ENCODE measurements around the gene PPP6R1. TPM values are rescaled to one million over a fixed set of nuclear protein-coding genes. Genes with fewer than 3 reads are reported as not detected.

Gene PPP6R1
- total and polyA plus RNA-seq, 2 donors = 36.0 to 48.5 TPM

DNA sequence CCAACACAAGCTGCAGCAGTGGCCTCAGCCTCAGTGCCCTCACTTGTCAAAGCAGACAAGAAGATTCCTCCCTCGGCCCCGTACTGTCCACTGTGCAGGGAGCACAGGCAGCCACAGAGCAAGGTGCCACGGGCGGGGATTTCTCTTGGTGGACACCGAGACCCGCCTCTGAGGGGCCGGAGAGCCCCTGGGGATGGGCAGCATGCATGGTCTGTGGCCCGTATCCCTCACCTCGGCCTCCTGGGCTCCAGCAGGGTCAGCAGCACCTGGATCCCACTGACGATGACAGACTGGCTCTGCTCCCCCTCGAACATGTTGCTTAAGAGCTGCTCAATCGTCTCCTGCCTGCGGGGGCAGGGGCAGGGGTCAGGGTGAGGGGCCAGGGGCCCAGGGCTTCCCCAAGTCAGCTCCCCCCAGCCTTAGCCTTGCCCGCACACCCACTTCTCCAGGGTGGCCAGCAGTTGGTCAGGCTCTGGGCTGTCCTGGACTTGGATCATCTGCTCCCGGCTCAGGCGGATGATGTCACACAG is 16.8 kb downstream of the PPP6R1 start:
- H3K27ac ChIP-seq (ENCODE audit: low read depth in 1 of 2, low read length in 1 of 2) = no peak overlapping the region
- H3K4me3 ChIP-seq (ENCODE audit: low read length in 2 of 2) = no peak overlapping the region
- no peaks in the 10 kb centered on the region for H3K4me1 ChIP-seq (ENCODE audit: control insufficient read depth in 2 of 2, insufficient read depth in 2 of 2, low read length in 2 of 2)
- peaks cover 96 to 97% of the 10 kb centered on the region in 2 donors for H3K36me3 ChIP-seq (ENCODE audit: control insufficient read depth in 2 of 2, insufficient read depth in 2 of 2, low read length in 1 of 2)
- no peaks in the 10 kb centered on the region for H3K9me3 ChIP-seq (ENCODE audit: control insufficient read depth in 2 of 2, insufficient read depth in 1 of 2, low read length in 1 of 2)
- H3K27me3 ChIP-seq (ENCODE audit: control insufficient read depth in 2 of 2, insufficient read depth in 1 of 2, low read length in 1 of 2) = no peaks in the 10 kb centered on the region
- 99% methylated on average over 16 of the region's 16 CpGs for WGBS
- DNase-seq (ENCODE audit: low read depth in 6 of 9, low spot score in 9 of 9) = no peak

DNA sequence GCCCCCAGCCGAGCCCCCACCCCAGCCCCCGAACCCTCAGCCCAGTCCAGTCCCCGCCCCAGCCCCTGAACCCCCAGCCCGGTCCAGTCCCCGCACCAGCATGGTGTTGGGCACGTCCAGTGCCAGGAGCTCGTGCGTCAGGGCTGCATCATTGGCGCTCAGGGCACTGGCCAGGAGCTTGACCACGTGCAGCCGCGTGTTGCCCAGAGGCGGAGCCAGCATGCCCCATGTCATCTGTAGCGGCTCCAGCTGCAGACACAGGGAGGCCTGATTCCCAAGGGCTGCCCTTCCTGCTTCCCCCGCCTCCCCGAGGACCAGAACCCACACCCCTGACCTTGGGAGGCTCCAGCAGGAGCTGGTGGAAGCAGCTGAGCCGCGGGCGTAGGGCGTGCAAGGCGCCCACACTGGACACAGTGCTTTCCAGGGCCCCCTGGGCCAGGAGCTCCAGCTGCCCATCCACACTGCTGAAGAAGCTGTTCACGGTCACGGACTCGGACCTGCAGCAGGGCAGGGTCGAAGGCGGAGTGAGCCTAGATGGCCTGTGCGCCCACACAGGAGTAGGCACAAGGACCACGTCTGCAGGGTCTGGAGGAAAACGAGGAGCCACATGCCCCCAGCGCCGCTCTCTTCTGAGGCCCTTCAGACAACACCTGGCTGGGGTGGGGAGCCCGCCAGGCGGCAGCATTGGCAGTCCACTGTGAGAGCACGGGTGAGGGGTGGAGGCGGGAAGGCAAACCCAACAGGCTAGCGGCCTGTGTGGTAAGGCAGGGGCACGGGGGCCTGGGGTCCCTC is 17.5 kb downstream of the PPP6R1 start:
- no peak overlapping the region for H3K27ac ChIP-seq (ENCODE audit: low read depth in 1 of 2, low read length in 1 of 2)
- H3K4me3 ChIP-seq (ENCODE audit: low read length in 2 of 2) = no peak overlapping the region
- H3K4me1 ChIP-seq (ENCODE audit: control insufficient read depth in 2 of 2, insufficient read depth in 2 of 2, low read length in 2 of 2) = no peaks in the 10 kb centered on the region
- peaks cover 96 to 97% of the 10 kb centered on the region in 2 donors for H3K36me3 ChIP-seq (ENCODE audit: control insufficient read depth in 2 of 2, insufficient read depth in 2 of 2, low read length in 1 of 2)
- no peak for DNase-seq (ENCODE audit: low read depth in 6 of 9, low spot score in 9 of 9)
- no peaks in the 10 kb centered on the region for H3K9me3 ChIP-seq (ENCODE audit: control insufficient read depth in 2 of 2, insufficient read depth in 1 of 2, low read length in 1 of 2)
- no peaks in the 10 kb centered on the region for H3K27me3 ChIP-seq (ENCODE audit: control insufficient read depth in 2 of 2, insufficient read depth in 1 of 2, low read length in 1 of 2)
- 97% methylated on average over 37 of the region's 37 CpGs for WGBS

- H3K27ac ChIP-seq (ENCODE audit: low read depth in 1 of 2, low read length in 1 of 2) = no peak overlapping the region
- H3K27me3 ChIP-seq (ENCODE audit: control insufficient read depth in 2 of 2, insufficient read depth in 1 of 2, low read length in 1 of 2) = no peaks in the 10 kb centered on the region
- H3K4me1 ChIP-seq (ENCODE audit: control insufficient read depth in 2 of 2, insufficient read depth in 2 of 2, low read length in 2 of 2) = no peaks in the 10 kb centered on the region
- WGBS = 97% methylated on average over 6 of the region's 6 CpGs
- no peaks in the 10 kb centered on the region for H3K9me3 ChIP-seq (ENCODE audit: control insufficient read depth in 2 of 2, insufficient read depth in 1 of 2, low read length in 1 of 2)
- peaks cover 96 to 97% of the 10 kb centered on the region in 2 donors for H3K36me3 ChIP-seq (ENCODE audit: control insufficient read depth in 2 of 2, insufficient read depth in 2 of 2, low read length in 1 of 2)
- DNase-seq (ENCODE audit: low read depth in 6 of 9, low spot score in 9 of 9) = no peak
- H3K4me3 ChIP-seq (ENCODE audit: low read length in 2 of 2) = no peak overlapping the region
Observed at GRCh38 chr19:55240713-55241020, 18.1 kb downstream of the PPP6R1 start.

DNA sequence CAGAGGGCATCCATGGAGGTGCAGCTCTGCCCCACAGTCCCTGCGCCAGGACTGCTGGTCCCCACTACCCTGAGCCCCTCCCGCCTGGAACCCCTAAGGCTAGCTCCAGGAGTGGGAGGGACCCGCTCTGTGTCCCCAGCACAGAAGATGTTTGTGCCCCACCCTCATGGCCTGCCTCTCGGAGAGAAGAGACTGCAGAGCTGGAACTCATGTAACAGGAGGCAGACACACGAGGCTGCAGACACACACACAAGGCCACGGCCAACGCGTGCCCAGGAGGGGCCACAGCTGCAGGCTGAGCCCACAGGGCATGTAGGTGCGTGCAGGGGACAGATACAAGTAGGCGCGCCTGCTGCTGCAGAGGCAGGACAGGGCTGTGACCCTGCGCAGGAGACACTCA is 19.8 kb downstream of the PPP6R1 start:
- Histone ChIP-seq H3K9me3 (ENCODE audit: control insufficient read depth in 2 of 2, insufficient read depth in 1 of 2, low read length in 1 of 2) (no peaks in the 10 kb centered on the region), H3K27me3 (ENCODE audit: control insufficient read depth in 2 of 2, insufficient read depth in 1 of 2, low read length in 1 of 2) (no peaks in the 10 kb centered on the region), H3K36me3 (ENCODE audit: control insufficient read depth in 2 of 2, insufficient read depth in 2 of 2, low read length in 1 of 2) (peaks cover 93 to 95% of the 10 kb centered on the region in 2 donors), H3K27ac (ENCODE audit: low read depth in 1 of 2, low read length in 1 of 2) (no peak overlapping the region), H3K4me1 (ENCODE audit: control insufficient read depth in 2 of 2, insufficient read depth in 2 of 2, low read length in 2 of 2) (no peaks in the 10 kb centered on the region), H3K4me3 (ENCODE audit: low read length in 2 of 2) (no peak overlapping the region)
- DNase-seq (ENCODE audit: low read depth in 6 of 9, low spot score in 9 of 9) = no peak
- 96% methylated on average over 12 of the region's 12 CpGs for WGBS

DNA sequence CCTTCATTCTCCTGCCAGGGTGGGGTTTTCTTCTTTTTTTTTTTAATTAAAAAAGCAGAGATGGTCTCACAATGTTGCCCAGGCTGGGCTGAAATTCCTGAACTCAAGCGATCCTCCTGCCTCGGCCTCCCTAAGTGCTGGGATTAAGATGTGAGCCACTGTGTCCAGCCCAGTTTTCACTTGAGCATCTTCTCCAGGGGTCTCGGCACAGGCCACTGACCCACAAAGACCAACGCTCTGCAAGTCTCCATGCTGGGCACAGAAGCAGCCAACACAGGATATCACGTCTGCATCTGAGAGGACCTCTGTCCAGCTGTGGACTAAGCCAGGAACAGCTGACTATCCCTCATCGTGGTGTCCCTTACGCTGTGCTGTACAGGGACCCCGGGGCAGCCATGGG is 20.8 kb downstream of the PPP6R1 start:
- Histone ChIP-seq H3K27me3 (ENCODE audit: control insufficient read depth in 2 of 2, insufficient read depth in 1 of 2, low read length in 1 of 2) (no peaks in the 10 kb centered on the region), H3K4me3 (ENCODE audit: low read length in 2 of 2) (no peak overlapping the region), H3K9me3 (ENCODE audit: control insufficient read depth in 2 of 2, insufficient read depth in 1 of 2, low read length in 1 of 2) (no peaks in the 10 kb centered on the region), H3K27ac (ENCODE audit: low read depth in 1 of 2, low read length in 1 of 2) (no peak overlapping the region), H3K4me1 (ENCODE audit: control insufficient read depth in 2 of 2, insufficient read depth in 2 of 2, low read length in 2 of 2) (no peaks in the 10 kb centered on the region), H3K36me3 (ENCODE audit: control insufficient read depth in 2 of 2, insufficient read depth in 2 of 2, low read length in 1 of 2) (peaks cover 89 to 91% of the 10 kb centered on the region in 2 donors)
- WGBS = 98% methylated on average over 8 of the region's 8 CpGs
- DNase-seq (ENCODE audit: low read depth in 6 of 9, low spot score in 9 of 9) = no peak

DNA sequence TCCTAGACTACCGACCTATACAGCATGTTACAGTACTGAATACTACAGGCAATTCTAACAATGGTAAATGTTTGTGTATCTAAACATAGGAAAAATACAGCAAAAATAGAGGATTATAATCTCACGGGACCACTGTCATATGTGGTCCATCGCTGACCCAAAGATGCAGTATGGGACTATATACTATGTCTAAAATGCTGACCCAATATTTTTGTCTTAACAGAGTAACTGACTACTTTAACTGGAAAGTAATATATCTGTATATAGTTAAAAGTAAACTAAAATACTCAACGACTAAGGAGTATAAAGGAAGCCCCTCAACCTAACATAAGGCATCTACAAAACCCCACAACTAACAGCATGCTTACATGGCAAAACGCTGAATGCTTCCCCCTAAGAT is 25.8 kb downstream of the PPP6R1 start:
- Histone ChIP-seq H3K36me3 (ENCODE audit: control insufficient read depth in 2 of 2, insufficient read depth in 2 of 2, low read length in 1 of 2) (peaks cover 87 to 92% of the 10 kb centered on the region in 2 donors), H3K27me3 (ENCODE audit: control insufficient read depth in 2 of 2, insufficient read depth in 1 of 2, low read length in 1 of 2) (no peaks in the 10 kb centered on the region), H3K4me3 (ENCODE audit: low read length in 2 of 2) (no peak overlapping the region), H3K27ac (ENCODE audit: low read depth in 1 of 2, low read length in 1 of 2) (no peak overlapping the region), H3K4me1 (ENCODE audit: control insufficient read depth in 2 of 2, insufficient read depth in 2 of 2, low read length in 2 of 2) (no peaks in the 10 kb centered on the region), H3K9me3 (ENCODE audit: control insufficient read depth in 2 of 2, insufficient read depth in 1 of 2, low read length in 1 of 2) (no peaks in the 10 kb centered on the region)
- DNase-seq (ENCODE audit: low read depth in 6 of 9, low spot score in 9 of 9) = no peak
- WGBS = 98% methylated on average over 5 of the region's 5 CpGs

DNA sequence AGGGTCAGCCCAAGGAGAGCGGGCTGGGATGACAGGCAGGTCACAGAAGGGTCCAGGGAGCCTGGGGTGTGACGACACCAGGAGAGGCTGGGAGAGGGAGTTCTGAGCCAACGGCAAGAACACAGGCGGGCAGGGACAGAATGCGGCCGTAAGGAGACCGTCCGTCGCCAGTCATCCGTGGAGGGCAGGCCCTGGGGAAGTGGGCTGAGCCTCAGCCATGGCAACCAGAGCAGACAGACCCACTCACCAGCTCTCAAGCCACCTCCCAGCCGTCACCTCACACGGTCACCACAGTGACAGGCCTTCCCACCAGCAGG is 26.6 kb downstream of the PPP6R1 start:
- no peaks in the 10 kb centered on the region for H3K27me3 ChIP-seq (ENCODE audit: control insufficient read depth in 2 of 2, insufficient read depth in 1 of 2, low read length in 1 of 2)
- 88% methylated on average over 12 of the region's 12 CpGs for WGBS

GRCh38 chr19:55231391-55232285 is 27.2 kb downstream of the PPP6R1 start:
- H3K9me3 ChIP-seq (ENCODE audit: control insufficient read depth in 2 of 2, insufficient read depth in 1 of 2, low read length in 1 of 2) = no peaks in the 10 kb centered on the region
- H3K27ac ChIP-seq (ENCODE audit: low read depth in 1 of 2, low read length in 1 of 2) = no peak overlapping the region
- no peaks in the 10 kb centered on the region for H3K27me3 ChIP-seq (ENCODE audit: control insufficient read depth in 2 of 2, insufficient read depth in 1 of 2, low read length in 1 of 2)
- H3K4me1 ChIP-seq (ENCODE audit: control insufficient read depth in 2 of 2, insufficient read depth in 2 of 2, low read length in 2 of 2) = no peaks in the 10 kb centered on the region
- no peak for DNase-seq (ENCODE audit: low read depth in 6 of 9, low spot score in 9 of 9)
- H3K4me3 ChIP-seq (ENCODE audit: low read length in 2 of 2) = no peak overlapping the region
- WGBS = 98% methylated on average over 30 of the region's 30 CpGs
- peaks cover 87 to 91% of the 10 kb centered on the region in 2 donors for H3K36me3 ChIP-seq (ENCODE audit: control insufficient read depth in 2 of 2, insufficient read depth in 2 of 2, low read length in 1 of 2)

More for the DNA sequence above, 26.6 kb downstream of the PPP6R1 start:
- H3K4me3 ChIP-seq (ENCODE audit: low read length in 2 of 2) = no peak overlapping the region
- no peak for DNase-seq (ENCODE audit: low read depth in 6 of 9, low spot score in 9 of 9)
- H3K27ac ChIP-seq (ENCODE audit: low read depth in 1 of 2, low read length in 1 of 2) = no peak overlapping the region
- no peaks in the 10 kb centered on the region for H3K4me1 ChIP-seq (ENCODE audit: control insufficient read depth in 2 of 2, insufficient read depth in 2 of 2, low read length in 2 of 2)
- no peaks in the 10 kb centered on the region for H3K9me3 ChIP-seq (ENCODE audit: control insufficient read depth in 2 of 2, insufficient read depth in 1 of 2, low read length in 1 of 2)
- peaks cover 87 to 91% of the 10 kb centered on the region in 2 donors for H3K36me3 ChIP-seq (ENCODE audit: control insufficient read depth in 2 of 2, insufficient read depth in 2 of 2, low read length in 1 of 2)

- no peaks in the 10 kb centered on the region for H3K9me3 ChIP-seq (ENCODE audit: control insufficient read depth in 2 of 2, insufficient read depth in 1 of 2, low read length in 1 of 2)
- WGBS = 97% methylated on average over 13 of the region's 13 CpGs
- H3K36me3 ChIP-seq (ENCODE audit: control insufficient read depth in 2 of 2, insufficient read depth in 2 of 2, low read length in 1 of 2) = peaks cover 82 to 89% of the 10 kb centered on the region in 2 donors
- no peak for DNase-seq (ENCODE audit: low read depth in 6 of 9, low spot score in 9 of 9)
- H3K27me3 ChIP-seq (ENCODE audit: control insufficient read depth in 2 of 2, insufficient read depth in 1 of 2, low read length in 1 of 2) = no peaks in the 10 kb centered on the region
- no peaks in the 10 kb centered on the region for H3K4me1 ChIP-seq (ENCODE audit: control insufficient read depth in 2 of 2, insufficient read depth in 2 of 2, low read length in 2 of 2)
- no peak overlapping the region for H3K27ac ChIP-seq (ENCODE audit: low read depth in 1 of 2, low read length in 1 of 2)
- H3K4me3 ChIP-seq (ENCODE audit: low read length in 2 of 2) = no peak overlapping the region
Observed at GRCh38 chr19:55230780-55231179, 28.0 kb downstream of the PPP6R1 start.

Measured in thymus (tissue), 11 donors.